KBM-7 (cell line): ENCODE results near the gene SLC25A39.
A peak's percentile ranks its signal among the peaks of the same experiment; 100 is the strongest.
"Not testable (repeated sequence)": the region's sequence is repeated elsewhere in the genome, so short reads cannot be mapped to it uniquely, and the experiment has no call there.

Experiments
- DNase-seq: peaks from one replicate; pipeline ENCODE4 v3.0.0-alpha.2; 2015
- in situ Hi-C: fragments of 300-500 bp; cut with MboI; formaldehyde crosslinking; loops from 2 replicates; pipeline ENCODE4 v1.14.3; 2020; ENCODE audit warnings: low sequenced_read_pairs, low pct_unique_long_range_greater_than_20kb, mixed read lengths

SLC25A39 gene

GRCh38 chr17:44355642-44356099 lies 31.0 kb upstream of the SLC25A39 start:
- in situ Hi-C loops, result no loop called here

GRCh38 chr17:44354582-44355561 lies 30.2 kb upstream of the SLC25A39 start:
- in situ Hi-C loops, result no loop called here
- no peak for DNase-seq

More at GRCh38 chr17:44355642-44356099, 31.0 kb upstream of the SLC25A39 start:
- no peak for DNase-seq

DNA sequence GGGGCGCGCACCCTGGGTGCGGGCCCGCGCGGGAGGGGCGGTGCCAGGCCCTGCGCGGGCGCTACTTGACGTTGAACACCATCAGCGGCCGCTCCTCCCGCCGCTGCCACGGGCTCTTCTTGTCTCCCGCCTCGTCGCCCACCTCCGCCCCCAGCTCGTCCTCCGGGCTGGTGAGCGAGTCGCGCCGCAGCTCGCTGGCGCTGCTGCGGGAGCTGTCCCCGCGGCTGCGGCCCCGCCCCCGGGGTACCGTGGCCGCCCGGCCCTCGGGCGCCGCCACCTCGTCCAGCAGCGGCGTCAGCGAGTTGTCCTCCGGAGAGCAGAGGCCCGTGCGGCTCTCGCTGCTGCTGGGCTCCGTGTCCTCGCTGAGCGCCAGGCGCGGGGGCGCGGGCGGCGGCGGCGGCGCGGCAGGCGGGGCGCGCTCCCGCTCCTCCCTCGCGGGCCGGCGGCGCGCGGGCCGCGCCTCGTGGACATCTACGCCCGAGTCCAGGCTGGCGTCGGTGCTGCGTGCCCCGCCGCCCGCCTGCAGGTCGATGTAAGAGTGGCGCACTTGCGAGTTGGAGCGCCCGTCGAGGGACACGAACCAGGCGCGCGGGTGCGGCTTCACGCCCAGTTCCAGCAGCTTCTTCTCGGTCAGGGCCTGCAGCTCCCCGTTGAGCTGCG lies 29.2 kb upstream of the SLC25A39 start:
- no peak for DNase-seq
- in situ Hi-C loops, result no loop called here

DNA sequence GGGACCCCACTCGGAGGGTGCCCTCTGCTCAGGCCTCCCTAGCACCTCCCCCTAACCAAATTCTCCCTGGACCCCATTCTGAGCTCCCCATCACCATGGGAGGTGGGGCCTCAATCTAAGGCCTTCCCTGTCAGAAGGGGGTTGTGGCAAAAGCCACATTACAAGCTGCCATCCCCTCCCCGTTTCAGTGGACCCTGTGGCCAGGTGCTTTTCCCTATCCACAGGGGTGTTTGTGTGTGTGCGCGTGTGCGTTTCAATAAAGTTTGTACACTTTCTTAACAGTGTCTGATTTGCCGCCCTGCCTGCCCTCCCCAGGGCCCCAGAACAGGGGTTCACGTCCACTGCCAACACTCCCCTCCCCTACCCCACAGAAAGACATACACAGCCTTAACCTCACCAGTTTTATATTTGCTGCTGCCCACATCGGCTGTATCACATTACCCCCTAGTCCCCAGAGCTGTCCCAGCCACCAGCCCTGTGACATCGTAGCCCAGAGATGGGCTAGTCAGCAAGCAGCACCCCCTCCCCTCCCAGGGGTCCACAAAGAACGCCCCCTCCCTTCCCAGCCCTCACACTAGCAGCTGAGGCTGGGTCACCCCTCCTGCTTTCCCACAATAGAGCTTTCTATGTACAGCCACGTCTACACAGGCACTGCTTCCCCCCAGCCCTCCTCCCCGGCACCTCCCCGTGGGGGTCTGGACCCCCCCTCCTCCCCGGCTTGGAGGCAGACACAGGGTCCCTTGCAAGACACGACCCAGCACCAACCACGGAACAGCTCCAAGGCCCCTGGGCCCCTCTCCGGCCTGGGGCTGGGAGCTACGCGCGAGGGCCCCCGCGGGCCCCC lies 28.4 kb upstream of the SLC25A39 start:
- in situ Hi-C loops, result no loop called here
- DNase-seq, result no peak

DNA sequence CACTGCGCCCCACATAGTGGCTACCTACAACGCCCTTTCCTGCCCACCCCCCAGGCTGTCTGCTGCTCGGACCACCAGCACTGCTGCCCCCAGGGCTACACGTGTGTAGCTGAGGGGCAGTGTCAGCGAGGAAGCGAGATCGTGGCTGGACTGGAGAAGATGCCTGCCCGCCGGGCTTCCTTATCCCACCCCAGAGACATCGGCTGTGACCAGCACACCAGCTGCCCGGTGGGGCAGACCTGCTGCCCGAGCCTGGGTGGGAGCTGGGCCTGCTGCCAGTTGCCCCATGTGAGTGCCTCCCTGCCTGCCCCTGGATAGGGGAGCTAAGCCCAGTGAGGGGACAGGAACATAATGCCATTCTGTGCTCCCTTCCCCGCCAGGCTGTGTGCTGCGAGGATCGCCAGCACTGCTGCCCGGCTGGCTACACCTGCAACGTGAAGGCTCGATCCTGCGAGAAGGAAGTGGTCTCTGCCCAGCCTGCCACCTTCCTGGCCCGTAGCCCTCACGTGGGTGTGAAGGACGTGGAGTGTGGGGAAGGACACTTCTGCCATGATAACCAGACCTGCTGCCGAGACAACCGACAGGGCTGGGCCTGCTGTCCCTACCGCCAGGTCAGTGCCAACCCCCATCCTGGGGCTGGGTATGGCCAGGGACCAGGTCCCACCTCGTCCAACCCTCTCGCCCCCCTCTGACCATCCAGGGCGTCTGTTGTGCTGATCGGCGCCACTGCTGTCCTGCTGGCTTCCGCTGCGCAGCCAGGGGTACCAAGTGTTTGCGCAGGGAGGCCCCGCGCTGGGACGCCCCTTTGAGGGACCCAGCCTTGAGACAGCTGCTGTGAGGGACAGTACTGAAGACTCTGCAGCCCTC lies 27.6 kb upstream of the SLC25A39 start:
- in situ Hi-C loops, result no loop called here

GRCh38 chr17:44351464-44351863 lies 26.8 kb upstream of the SLC25A39 start:
- in situ Hi-C loops, result no loop called here
- DNase-seq, result no peak

More for the DNA sequence above, 27.6 kb upstream of the SLC25A39 start:
- no peak for DNase-seq

DNA sequence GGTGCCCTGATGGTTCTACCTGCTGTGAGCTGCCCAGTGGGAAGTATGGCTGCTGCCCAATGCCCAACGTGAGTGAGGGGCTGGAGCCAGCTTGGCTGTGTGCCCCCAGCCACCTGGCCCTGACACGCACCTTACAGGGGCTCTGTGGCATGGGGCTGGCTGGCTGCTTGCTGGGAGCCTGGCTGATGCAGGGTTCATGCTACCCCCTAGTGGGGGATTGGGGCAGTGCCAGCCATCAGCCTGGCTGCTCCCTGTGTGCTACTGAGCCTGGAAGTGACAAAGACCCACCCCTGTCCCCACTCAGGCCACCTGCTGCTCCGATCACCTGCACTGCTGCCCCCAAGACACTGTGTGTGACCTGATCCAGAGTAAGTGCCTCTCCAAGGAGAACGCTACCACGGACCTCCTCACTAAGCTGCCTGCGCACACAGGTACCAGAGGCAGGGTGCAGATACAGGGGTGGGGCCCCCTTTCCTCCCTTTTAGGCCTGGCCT lies 26.2 kb upstream of the SLC25A39 start:
- in situ Hi-C loops, result no loop called here
- peak; percentile 82 for DNase-seq

- in situ Hi-C loops, result no loop called here
- DNase-seq, result no peak
Measured at GRCh38 chr17:44349553-44350070, 25.0 kb upstream of the SLC25A39 start.

DNA sequence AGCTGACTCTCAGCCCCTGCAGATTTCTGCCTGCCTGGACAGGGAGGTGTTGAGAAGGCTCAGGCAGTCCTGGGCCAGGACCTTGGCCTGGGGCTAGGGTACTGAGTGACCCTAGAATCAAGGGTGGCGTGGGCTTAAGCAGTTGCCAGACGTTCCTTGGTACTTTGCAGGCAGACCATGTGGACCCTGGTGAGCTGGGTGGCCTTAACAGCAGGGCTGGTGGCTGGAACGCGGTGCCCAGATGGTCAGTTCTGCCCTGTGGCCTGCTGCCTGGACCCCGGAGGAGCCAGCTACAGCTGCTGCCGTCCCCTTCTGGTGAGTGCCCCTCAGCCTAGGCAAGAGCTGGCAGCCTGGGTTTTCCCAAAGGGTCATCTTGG lies 24.4 kb upstream of the SLC25A39 start:
- no peak for DNase-seq
- in situ Hi-C loops, result no loop called here

DNA sequence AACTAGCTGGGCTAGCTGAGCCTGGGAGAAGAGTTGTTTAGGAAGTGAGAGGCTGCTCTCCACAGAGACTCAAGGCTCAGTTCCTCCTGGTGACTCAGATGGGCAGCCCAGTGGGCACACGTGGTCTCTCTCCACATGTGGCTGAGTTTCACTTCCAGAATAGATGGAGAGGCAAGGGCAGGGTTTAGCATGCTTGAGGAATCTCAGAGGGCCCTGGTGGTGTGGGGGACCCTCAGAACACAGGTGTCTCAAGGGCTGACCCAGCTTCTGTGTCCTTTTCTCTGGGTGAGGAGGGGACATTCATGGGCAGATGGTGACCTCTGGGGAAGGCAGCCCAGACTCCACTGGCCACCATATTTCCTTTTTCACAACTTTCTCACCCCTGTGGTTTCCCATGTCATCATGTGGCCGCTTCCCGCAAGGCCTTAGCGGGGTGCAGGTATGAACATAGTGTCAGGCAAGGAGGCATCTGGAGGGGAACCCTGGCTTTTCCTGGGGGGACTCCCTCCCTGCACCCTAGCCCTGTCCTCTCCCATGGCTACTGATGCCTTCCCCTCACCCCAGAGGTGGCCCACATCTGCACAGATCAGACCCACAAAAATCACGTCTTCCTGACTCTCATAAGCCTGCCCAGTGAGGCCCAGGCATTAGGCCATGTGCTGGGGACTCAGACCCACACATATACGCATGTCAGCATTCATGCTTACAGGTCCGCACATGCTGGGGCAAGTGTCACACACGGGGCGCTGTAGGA lies 23.8 kb upstream of the SLC25A39 start:
- peak; percentile 49 for DNase-seq

DNA sequence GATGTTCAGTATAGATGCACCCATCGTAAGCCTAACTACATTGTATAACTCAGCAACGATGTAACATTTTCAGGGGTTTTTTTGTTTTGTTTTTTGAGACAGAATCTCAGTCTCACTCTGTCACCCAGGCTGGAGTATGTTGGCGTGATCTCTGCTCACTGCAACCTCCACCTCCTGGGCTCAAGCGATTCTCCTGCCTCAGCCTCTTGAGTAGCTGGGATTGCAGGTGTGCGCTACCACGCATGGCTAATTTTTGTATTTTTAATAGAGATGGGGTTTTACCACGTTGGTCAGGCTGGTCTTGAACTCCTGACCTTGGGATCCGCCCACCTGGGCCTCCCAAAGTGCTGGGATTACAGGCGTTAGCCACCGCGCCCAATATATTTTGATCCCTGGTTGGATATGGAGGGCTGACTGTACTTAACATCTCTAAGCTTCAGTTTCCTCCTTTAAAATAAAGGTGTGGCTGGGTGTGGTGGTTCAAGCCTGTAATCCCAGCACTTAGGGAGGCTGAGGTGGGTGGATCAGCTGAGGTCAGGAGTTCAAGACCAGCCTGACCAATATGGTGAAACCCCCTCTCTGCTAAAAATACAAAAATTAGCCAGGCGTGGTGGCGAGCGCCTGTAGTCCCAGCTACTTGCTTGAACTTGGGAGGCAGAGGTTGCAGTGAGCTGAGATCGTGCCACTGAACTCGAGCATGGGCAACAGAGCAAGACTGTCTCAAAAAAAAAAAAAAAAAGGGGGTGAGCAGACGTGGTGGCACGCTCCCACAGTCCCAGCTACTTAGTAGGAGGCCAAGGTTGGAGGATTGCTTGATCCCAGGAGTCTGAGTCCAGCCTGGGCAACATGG lies 22.8 kb upstream of the SLC25A39 start:
- in situ Hi-C loops, DNase-seq: not testable (repeated sequence)

More for the DNA sequence above, 23.8 kb upstream of the SLC25A39 start:
- in situ Hi-C loops, result no loop called here

- in situ Hi-C loops, result no loop called here
Measured at GRCh38 chr17:44346064-44346844, 21.6 kb upstream of the SLC25A39 start.

GRCh38 chr17:44345454-44346026 lies 20.9 kb upstream of the SLC25A39 start:
- DNase-seq, result peak; percentile 81
- in situ Hi-C loops, result no loop called here

More at GRCh38 chr17:44346064-44346844, 21.6 kb upstream of the SLC25A39 start:
- DNase-seq, result no peak

- DNase-seq, result peak; percentile 97
- in situ Hi-C loops, result no loop called here
Measured at GRCh38 chr17:44344939-44345453, 20.4 kb upstream of the SLC25A39 start, which contains the start of gene GRN. Gene GRN, plus strand, starts transcription at chr17:44345302. Its CDS starts 3,863 bp downstream, at chr17:44349165.
